Keratinocyte (primary cell): Measurements from ENCODE around the gene STXBP2.

Source experiments
- CTCF ChIP-seq, 3 experiments: IDR thresholded peaks in 1 of 3; conservative IDR thresholded peaks in 1 of 3; optimal IDR thresholded peaks in 1 of 3; 2 replicates in 2 of 3; 3 replicates in 1 of 3; pipeline versions ENCODE3 to v1.5.1; 2011; ENCODE audit warnings: low read length in 3 of 3, mild to moderate bottlenecking in 3 of 3, moderate library complexity in 2 of 3, control low read depth in 1 of 3, inconsistent platforms in 1 of 3; ENCODE audit not compliant: insufficient read depth in 2 of 3; ENCODE audit errors: extremely low read depth in 1 of 3
- EZH2 ChIP-seq: IDR thresholded peaks from one replicate; pipeline ENCODE4 v1.6.1; 2012; ENCODE audit warnings: inconsistent platforms, mild to moderate bottlenecking, low read length, moderate library complexity

- TF ChIP-seq CTCF (optimal IDR thresholded peaks at IDR 0.05 in 1 of 3, IDR thresholded peaks at IDR 0.05 in 1 of 3, conservative IDR thresholded peaks at IDR 0.05 in 1 of 3; ENCODE audit: extremely low read depth in 1 of 3, insufficient read depth in 2 of 3, low read length in 3 of 3) (no peak), EZH2 (no peak)
Observed at GRCh38 chr19:7674010-7675005, 37.4 kb downstream of the STXBP2 start.
